GM10248 (cell line): ENCODE measurements around the gene CYLD.

Experiments
- CTCF ChIA-PET: fragments of 300-600 bp; sonication (Branson Sonifier 250); formaldehyde crosslinking; extraction: SDS; loops from one replicate; lab custom pipeline; 2021; ENCODE audit warnings: antibody characterized with exemption; lab: Yijun Ruan, JAX
- POLR2A ChIA-PET: fragments of 350-650 bp; sonication (Branson Sonifier 250); formaldehyde crosslinking; extraction: SDS; loops from one replicate; lab custom pipeline; 2020; ENCODE audit warnings: antibody characterized with exemption; lab: Yijun Ruan, JAX
- DNase-seq: peaks from one replicate; pipeline ENCODE4 v3.0.0; 2012; ENCODE audit errors: extremely low spot score
- TF ChIP-seq, protein P1 (sequence below): IDR thresholded peaks from 2 replicates; pipeline ENCODE4 v1.5.1; 2012; ENCODE audit warnings: mild to moderate bottlenecking, low read depth; ENCODE audit errors: extremely low read depth, missing control alignments, control extremely low read depth

Gene CYLD

DNA sequence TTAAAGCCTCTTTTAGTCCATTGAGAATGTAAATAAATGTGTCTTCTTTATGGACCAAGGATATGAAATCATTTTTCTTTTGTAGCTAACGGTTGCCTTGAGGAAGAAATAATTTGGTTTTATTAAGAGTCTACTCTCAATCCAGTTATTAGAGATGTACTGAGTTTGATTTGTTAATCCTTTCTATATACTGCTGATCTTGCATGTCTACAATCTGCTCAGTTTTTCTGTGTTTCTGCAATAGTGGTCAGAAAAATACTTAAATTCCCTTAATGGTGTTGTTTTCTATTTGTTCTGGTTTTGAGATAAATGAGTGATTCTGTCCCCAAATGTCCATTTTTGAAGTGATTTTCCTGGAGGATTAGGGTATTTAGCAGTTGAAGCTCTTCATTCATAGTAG is 54.9 kb downstream of the CYLD start:
- TF ChIP-seq, protein P1, sequence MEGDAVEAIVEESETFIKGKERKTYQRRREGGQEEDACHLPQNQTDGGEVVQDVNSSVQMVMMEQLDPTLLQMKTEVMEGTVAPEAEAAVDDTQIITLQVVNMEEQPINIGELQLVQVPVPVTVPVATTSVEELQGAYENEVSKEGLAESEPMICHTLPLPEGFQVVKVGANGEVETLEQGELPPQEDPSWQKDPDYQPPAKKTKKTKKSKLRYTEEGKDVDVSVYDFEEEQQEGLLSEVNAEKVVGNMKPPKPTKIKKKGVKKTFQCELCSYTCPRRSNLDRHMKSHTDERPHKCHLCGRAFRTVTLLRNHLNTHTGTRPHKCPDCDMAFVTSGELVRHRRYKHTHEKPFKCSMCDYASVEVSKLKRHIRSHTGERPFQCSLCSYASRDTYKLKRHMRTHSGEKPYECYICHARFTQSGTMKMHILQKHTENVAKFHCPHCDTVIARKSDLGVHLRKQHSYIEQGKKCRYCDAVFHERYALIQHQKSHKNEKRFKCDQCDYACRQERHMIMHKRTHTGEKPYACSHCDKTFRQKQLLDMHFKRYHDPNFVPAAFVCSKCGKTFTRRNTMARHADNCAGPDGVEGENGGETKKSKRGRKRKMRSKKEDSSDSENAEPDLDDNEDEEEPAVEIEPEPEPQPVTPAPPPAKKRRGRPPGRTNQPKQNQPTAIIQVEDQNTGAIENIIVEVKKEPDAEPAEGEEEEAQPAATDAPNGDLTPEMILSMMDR = no peak
- ChIA-PET CTCF (interaction anchor here (0.8 to 6.3 kb wide), 8 partner anchors 9 to 131 kb away, joined by 3 to 99 read pairs (median 4); no protein-coding TSS in a partner anchor), POLR2A (no interaction called here)
- DNase-seq = no peak

DNA sequence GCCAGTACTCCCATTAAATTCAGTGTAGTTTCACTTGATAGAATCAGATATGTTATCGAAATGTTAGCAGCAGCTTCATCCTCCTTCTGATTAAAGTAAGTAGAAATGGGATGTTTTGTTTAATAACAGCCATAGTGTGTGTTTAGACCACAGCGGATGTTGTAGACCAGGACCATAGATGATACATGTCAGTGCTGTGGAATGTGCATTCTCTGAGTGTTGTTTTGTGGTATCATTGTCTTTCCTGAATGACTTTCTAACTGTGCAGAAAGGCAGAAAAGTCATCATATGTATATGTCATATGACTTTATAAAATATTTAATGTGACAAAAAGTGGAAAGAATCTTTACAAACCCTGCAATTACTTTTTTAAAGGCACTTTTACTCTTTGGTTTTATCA is 55.6 kb downstream of the CYLD start:
- ChIA-PET POLR2A (no interaction called here), CTCF (interaction anchor here (1.2 to 6.3 kb wide), 7 partner anchors 8 to 131 kb away, joined by 3 to 99 read pairs (median 5); no protein-coding TSS in a partner anchor)
- TF ChIP-seq, protein P1 = no peak
- no peak for DNase-seq

DNA sequence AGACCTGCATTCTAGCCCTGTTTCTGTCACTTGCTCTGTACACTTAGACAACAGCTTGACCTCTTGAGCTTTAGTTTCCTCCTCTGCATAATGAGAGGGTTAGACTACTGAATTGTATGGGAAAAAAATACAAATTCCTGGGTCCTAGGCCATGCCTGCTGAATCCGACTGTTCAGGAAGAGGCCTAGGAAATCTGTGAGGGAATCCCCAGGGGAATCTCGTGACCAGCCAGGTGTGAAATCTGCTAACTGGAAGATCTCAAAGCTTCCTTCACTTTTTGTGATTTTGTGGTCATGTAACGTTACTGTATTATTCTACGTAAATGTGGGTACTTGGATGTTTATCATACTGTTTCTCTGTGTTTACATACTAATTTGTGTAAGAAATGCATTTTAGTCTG is 58.2 kb downstream of the CYLD start:
- no peak for DNase-seq
- ChIA-PET POLR2A (no interaction called here), CTCF (interaction anchor here (1.4 to 1.5 kb wide), 2 partner anchors 135 to 591 kb away, joined by 3 read pairs; no protein-coding TSS in a partner anchor)
- TF ChIP-seq, protein P1 = no peak

DNA sequence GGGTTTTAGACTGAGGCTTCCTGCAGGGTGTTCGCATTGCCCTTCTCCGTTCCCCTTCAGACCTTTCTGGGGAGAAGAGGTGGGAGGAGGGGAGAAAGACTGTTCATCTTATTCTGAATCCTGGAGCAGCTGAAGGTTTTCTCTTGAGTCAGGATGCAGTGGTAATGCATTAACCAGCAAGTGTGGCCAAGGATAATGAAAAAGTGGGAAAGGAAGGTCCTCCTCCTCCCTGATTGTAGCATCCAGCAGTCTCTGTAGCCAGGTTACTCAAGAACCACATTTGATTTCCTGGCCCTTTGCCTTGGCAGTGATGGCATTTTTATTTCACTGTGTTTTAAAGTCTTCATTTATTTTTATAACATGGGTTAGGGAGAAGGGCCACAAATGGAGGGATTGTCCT is 59.1 kb downstream of the CYLD start:
- CTCF ChIA-PET = no interaction called here

DNA sequence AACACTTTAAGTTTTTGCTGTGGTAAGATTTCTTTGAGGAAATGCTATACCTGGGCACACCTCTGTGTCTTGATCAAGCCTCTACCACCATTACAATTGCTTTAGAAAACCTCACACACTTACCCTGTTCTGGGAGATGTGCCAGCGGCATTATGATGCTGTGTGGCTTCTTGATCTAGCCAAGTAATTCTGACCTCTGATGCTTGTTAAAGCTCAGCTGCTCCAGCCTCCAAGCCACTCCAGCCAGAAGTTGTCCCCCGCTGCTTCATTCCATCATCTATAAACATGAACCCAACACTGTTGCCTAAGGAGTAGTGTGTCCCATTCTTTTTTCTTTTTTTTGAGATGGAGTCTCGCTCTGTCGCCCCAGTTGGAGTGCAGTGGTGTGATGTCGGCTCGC is 60.1 kb downstream of the CYLD start:
- ChIA-PET POLR2A (no interaction called here), CTCF (interaction anchor here (1.1 to 2.0 kb wide), 2 partner anchors 130 to 735 kb away, joined by 3 to 6 read pairs; no protein-coding TSS in a partner anchor)
- no peak for DNase-seq
- TF ChIP-seq, protein P1 = no peak

More for the DNA sequence above, 59.1 kb downstream of the CYLD start:
- POLR2A ChIA-PET = no interaction called here
- DNase-seq = no peak
- TF ChIP-seq, protein P1 = no peak

DNA sequence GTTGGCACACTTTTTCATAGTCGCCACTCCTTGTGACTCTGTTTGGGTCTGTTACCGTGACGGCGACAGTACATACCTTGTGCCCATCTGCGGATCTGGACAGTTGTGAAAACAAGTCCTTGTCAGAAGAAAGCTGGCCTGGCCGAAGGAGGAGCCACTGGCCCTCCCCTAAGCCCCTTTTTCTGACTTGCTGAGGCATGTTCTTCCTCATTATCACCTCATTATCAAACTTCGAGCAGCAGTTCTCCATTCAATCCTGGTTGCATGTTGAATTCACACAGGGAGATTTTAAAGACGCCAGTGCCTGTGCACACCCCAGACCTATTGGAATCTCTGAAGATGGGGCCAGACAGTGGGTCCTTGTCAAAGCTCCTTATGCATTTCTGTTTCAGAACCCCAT is 61.1 kb downstream of the CYLD start:
- no peak for DNase-seq
- CTCF ChIA-PET = interaction anchor here (0.7 to 6.3 kb wide), 6 partner anchors 9 to 736 kb away, joined by 3 to 105 read pairs (median 6); no protein-coding TSS in a partner anchor
- POLR2A ChIA-PET = no interaction called here
- TF ChIP-seq, protein P1 = no peak
